D341Med (cell line): Measurements from ENCODE around the gene NTPCR.
A peak's percentile ranks its signal among the peaks of the same experiment; 100 is the strongest.
"Not testable (repeated sequence)": the region's sequence is repeated elsewhere in the genome, so short reads cannot be mapped to it uniquely, and the experiment has no call there.

Experiments used
- DNase-seq: peaks from one replicate; pipeline ENCODE4 v3.0.0; 2012; ENCODE audit warnings: low spot score

Gene NTPCR

GRCh38 chr1:232984577-232985425 is 34.4 kb downstream of the NTPCR start:
- no peak for DNase-seq

DNA sequence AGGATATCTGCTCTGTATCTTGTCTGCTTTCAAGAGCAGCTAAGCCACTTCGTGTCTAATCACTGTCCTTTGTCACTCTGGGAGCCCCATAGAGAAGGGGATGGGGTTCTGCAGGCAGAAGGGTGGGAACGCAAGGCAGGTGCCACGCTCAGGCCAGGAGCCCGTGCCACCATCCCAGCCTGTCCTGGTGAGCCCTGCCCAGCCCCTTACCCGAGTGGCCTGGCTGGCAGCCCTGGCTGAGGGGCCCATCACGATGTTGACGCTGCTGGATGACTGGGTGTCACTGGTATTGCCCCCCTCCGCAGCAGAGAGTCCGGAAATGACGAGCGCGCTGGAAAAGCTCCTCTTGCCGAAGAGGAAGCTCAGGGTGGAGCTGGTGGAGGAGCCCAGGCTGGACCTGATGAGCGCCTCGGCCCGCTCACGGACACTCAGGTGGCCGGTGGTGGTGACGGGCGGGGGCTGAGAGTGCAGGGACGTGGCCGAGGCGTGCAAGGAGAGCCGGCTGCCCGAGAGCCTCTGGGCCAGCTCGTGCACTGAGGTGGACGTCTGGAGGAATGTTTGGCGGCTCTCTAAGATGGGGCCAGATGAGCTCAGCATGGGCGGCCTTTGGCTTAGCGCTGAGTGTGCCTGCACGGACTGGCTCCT is 35.6 kb downstream of the NTPCR start:
- no peak for DNase-seq

- DNase-seq = no peak
These were observed 36.1 kb downstream of the NTPCR start for GRCh38 chr1:232986527-232986922.

DNA sequence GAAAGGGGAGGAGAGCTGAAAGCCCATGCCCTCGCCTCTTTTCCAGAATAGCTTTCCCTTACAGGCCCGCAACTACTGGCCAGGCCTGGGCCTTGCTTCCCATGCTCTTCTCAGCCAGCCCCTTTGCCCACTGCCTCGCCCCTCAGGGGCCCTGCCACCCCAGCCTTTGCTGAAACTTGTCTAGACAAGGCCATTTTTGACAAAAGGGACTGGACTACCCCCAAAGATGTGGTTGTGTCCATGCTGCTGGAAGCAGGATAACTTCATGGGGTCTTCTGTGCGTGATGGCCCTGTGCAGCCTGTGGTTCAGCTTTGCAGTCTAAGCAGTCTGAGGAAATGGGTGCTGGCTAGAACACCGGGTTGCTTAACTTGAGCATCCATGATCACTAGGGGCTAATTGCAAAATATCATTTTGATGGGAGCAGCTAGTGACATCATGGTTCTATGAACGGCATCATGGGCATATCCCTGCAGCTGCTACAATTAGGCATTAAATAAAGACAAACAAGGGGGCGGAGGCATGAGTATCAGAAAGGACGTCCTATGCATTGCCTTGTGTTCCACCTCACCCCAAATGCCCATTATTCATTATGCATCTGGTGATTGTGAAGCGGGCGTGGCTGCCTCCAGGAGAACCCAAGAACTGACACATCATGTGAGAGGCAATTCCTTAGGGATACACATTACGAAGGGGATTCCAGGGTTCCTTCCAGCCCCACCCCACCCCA is 36.8 kb downstream of the NTPCR start:
- no peak for DNase-seq

GRCh38 chr1:232987774-232988140 is 37.3 kb downstream of the NTPCR start:
- no peak for DNase-seq

- DNase-seq = peak; percentile 62
These were observed 38.2 kb downstream of the NTPCR start for GRCh38 chr1:232988572-232989040.

- DNase-seq = no peak
These were observed 40.0 kb downstream of the NTPCR start for GRCh38 chr1:232990176-232991128.

DNA sequence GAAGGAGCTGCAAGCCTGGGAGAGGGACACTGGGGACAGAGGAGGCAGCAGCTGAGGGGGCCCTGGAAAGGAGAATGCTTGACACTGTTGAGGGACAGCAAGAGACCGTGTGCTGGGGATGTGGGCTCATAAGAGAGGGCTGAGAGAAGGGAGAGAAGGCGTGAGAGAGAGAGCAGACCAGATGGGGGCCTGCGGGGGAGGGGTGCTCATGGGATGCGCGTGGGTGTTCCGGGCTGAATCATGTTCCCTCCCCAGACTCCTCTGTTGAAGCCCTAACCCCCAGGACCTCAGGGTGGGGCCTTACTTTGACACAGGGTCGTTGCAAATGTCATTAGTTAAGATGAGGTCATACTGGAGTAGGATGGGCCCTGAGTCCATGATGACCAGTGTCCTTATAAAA is 40.8 kb downstream of the NTPCR start:
- DNase-seq = no peak

DNA sequence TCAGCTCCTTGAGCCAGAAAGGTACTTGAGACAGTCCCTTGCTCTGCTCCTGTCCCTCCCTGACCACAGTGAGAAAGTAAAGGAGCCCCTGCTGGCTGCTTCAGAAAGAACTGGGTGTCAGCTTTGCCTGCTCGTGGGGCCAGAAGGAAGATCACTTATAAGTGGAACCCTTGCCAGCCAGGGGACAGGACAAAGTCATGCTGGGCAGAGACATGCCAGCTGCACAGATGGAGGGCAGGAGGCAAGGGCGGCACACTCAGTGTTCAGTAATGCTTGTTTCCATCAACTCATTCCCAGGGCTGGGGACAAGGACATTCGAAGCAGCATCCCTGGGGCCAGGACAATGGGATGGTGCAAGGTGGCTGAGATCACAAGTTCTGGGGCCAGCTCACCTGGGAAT is 41.8 kb downstream of the NTPCR start:
- DNase-seq = no peak

GRCh38 chr1:232993555-232993954 is 43.1 kb downstream of the NTPCR start:
- no peak for DNase-seq

GRCh38 chr1:232995189-232995588 is 44.8 kb downstream of the NTPCR start:
- DNase-seq = no peak

DNA sequence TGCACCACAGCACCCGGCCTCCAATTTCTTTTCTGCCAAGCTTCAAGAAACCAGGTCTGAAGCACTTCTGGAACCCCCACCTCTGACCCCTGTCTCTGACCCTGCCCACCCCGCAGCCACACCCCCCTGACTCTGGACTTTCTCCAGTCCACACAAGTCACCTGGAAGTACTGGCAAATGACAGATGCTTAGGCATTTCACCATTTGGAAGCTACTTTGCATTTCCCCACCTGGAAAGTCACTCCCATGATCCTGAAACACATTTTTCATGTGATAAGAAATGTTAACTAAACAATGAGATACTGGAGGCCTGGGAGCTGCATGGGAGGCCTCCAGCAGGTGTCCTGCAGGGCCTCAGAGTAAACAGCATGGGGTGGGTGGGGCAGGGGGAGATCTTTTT is 45.7 kb downstream of the NTPCR start:
- no peak for DNase-seq

GRCh38 chr1:232998138-232998537 is 47.7 kb downstream of the NTPCR start:
- DNase-seq = no peak

- DNase-seq = no peak
These were observed 48.2 kb downstream of the NTPCR start for GRCh38 chr1:232998646-232999045.

DNA sequence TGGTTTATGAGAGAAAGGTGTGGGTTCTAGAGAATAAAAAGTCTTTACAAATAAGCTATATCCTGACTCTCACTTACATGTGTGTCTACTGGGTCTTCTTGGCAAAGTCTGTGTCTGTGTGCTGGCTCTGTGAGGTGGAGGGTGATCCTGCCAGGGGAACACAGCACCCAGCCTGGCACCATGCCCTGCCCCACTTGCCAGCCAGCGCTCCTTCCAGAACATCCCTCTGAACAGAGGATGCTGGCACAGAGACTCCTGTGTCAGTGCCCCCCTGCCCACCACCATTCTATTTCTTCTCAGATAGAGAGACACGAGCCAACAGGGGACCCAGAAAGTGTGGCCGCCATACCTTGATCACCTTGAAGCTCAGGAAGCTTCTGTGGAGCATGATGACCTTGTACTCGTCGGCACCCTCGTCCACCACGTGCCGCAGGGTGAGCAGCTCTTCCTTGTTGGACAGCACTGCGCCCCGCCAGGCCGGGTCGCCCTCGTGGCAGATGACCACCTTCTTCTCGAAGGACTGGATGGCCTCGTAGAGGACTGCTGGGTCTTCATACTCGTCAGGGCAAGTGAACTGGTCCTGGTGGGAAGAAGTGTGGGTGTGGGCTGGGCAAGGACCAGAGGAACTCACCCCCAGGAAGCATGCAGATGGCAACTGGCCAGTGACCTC is 49.7 kb downstream of the NTPCR start:
- DNase-seq = no peak

GRCh38 chr1:233003638-233004037 is 53.2 kb downstream of the NTPCR start:
- not testable (repeated sequence) for DNase-seq

- no peak for DNase-seq
These were observed 54.0 kb downstream of the NTPCR start for GRCh38 chr1:233004451-233004850.

DNA sequence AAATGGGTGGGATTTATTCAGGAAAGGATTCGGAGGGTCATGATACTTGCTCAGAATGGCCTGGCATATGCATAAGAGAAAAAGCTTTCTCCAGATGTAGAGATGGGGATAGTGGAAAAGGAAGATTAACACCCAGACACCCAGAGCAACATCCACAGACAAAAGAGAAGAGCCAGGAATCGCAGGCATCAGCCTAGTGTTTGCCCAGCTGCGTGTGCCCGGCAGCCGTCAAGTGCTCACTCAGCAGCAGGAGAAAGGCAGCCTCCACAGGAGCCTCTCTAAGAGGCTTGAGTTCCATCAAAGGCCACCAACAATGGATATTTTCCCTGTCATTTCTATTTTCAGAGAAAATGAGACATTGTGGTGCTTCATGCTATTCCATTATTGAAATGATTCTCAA is 54.7 kb downstream of the NTPCR start:
- DNase-seq = no peak

- DNase-seq = no peak
These were observed 55.3 kb downstream of the NTPCR start for GRCh38 chr1:233005703-233006102.

- DNase-seq = no peak
These were observed 55.7 kb downstream of the NTPCR start for GRCh38 chr1:233006108-233006507.

DNA sequence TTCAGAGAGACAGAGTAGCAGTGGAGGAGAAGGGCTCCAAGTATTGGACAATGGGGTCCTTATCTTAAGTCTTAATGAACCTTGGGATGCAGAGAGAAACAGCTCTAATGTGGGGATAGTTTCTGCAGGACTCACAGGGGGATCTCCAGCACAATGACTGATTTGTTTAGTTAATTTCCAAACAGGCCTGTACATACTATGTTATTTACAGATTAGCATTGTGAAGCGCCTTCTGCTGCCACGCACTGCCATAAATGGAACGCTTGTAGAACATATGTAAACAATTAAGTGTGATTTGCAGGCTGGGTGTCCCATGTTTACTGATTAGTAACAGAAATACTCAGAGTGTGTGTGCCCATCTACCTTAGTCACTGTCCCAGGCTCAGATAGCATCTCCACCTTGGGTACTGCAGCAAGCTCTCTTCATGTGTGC is 56.1 kb downstream of the NTPCR start:
- DNase-seq = no peak
